HG02884 (cell line): Measurements from ENCODE around the gene LY86.
A peak's percentile ranks its signal among the peaks of the same experiment; 100 is the strongest.

ENCODE experiments used
- ATAC-seq: cut with Tn5 transposase; IDR thresholded peaks from one replicate; pipeline ENCODE4 v1.9.1; 2021; ENCODE audit warnings: mild to moderate bottlenecking, moderate library complexity; ENCODE audit not compliant: unreplicated experiment

The LY86 gene

DNA sequence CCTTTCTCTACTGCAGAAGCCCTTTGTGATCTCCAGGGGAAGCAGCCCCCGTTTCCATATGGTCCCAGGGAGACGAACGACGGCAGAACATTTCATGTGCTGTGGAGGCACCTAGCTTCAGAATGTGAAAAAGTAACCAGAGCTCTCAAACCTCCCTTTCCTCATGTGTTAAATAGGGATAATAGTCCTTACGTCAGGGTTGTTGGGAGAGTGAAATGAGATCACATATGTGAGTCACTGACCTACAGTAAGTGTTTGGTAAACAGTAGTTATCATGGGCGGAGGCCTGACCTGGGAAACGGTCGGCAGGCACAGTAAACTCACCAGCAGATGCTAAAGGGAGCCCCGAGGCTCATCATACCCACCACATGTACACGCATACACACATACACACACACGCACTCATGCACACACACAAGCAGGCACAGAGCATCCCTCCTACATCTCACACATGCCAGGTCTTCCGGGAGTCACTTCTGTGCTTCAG, 89.7 kb downstream of the LY86 start:
- ATAC-seq, result no peak

DNA sequence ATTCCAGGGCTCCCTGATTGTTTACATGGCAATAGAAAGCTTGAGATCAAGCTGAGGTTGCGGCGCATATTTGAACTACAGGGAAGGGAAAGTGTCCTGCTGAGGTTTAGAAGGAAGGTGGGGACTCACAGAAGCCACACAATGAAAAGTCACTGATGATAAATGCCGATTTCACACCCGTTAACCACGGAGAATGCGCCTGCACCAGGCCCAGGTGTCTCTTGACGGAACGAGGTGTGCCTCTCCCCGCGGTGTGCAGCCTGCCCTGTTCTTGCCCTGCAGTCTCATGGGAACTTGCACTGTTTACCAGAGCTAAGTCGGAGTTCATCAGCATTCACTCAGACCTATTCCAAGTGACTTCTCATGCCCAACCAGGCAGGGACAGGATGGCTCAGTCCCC, 90.3 kb downstream of the LY86 start:
- no peak for ATAC-seq

DNA sequence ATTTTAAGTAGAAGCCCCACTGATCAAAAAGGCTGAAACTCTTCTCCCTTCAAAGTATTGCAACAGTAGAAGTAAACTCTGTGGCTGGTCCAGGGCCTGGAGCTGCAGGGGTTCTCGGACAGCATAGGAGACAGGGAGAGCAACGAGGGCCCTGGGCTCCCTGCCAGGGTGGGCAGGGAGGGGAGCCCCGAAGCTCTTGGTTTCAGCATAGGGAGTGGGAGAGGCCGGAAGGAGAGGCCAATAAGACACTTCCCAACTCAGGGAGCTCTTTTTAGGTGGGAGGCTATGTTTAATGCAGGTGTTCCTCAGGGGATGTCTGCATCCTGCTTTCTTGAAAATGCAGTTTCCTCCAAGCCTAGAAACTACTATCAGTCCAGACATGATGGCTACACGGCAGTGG, 91.1 kb downstream of the LY86 start:
- ATAC-seq, result no peak

DNA sequence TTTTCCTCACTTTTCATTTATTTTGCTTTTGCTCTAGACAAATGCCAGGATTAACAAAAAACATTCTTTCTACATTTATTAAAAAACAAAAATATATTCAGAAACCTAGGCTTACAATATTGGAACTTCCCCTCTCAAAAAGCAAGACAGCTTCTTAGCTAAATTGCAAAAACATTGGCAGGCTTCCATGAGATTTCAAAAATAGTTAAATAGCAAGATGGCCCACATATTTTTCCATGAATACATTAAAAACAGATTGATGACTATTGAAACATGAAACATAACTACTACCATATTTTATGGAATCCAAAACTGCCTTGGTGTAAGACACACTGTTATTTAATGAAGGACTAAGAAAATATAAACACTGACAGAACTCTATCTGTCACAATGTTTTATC, 92.0 kb downstream of the LY86 start:
- ATAC-seq, result no peak

DNA sequence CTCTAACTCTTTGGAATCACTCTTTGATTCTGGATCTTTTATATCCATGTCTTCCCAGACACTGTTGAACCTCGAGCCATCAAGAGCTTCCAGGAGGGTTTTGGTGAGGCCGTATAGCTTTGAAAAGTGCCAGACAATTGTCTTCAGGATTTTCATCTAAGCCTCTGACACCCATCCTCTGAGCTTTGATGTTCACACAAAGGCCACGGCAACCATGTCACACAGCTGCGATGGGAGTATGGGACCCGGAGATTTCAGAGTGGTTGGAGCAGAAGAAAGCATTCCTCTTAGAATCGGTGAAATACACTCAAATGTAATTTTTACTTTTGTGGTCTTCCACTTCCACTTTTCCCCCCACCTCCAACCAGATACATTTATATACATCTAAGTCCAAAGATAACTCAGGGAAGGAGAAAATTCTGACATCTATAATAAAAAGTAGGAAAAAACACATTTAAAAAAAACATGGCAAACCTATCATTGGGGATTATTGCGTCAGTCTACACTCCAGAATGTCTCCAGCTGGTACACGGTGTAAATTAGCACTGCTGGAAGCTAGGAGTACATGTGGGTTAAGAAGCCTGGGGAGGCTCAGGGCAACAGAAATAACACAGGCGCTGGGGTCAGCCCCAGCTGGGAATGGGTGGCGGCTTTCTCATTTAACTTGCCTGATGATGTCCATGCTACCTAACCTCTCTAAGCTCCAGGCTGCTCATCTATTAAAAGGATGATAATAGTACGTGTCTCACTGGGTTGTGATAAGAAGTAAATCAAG, 92.7 kb downstream of the LY86 start:
- no peak for ATAC-seq

DNA sequence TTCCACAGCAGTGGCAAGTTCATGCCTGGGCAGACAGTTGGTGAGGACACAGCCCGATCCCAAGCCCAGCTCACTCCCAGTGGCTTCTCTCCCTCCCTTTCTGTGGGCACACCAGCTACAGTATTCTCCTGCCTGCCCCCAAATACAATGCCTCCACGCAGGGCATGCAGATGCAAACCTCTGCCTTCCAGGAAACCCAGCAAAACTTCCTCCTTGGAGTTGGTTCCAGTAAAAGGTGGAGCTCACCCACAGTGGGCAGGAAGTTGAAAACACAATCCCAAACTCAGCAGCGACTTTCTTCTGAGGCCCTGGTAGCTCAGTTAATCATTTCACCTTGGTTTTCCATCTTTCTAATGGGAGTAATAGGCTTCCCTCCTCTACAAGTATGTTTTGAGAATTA, 93.7 kb downstream of the LY86 start:
- ATAC-seq, result no peak

DNA sequence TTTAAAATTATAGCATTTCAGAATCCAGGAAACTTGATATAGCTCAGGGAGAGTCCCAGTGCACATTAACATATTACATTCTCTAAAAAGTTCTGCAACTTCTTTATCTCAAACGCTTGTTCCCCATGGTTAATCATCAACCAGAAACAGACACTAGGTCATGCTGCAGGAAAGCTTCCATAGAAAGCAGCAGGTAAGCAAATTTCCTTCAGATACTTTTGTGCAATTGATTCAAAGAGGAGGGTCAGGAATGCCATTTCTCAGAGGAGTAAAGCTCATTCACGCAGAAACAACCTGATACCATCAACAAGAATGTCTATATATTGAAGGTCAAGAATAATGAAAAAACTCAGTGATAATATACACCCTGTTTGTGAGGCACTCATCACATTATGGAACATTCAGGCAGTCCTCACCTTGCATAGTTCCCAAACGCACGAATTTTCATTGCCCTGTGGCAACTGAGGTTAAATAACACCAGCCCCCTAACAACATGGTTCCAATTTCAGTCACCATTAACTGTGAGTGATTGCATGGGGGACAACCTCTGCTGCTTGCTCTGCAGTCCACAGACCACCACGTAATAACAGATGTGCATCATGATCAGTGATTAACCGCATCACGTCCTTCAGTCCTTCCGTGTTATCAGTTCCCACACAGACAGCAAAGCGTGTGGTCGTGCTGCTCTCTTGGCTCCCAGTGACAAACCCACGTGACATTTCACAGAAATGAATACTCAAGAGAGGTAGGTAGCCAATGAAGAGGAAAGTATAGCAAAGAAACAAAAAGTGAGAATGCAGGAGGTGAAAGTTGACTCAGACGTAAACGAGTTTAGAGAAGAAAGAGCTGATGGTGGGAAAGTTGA, 95.7 kb downstream of the LY86 start:
- peak; percentile 77 for ATAC-seq

DNA sequence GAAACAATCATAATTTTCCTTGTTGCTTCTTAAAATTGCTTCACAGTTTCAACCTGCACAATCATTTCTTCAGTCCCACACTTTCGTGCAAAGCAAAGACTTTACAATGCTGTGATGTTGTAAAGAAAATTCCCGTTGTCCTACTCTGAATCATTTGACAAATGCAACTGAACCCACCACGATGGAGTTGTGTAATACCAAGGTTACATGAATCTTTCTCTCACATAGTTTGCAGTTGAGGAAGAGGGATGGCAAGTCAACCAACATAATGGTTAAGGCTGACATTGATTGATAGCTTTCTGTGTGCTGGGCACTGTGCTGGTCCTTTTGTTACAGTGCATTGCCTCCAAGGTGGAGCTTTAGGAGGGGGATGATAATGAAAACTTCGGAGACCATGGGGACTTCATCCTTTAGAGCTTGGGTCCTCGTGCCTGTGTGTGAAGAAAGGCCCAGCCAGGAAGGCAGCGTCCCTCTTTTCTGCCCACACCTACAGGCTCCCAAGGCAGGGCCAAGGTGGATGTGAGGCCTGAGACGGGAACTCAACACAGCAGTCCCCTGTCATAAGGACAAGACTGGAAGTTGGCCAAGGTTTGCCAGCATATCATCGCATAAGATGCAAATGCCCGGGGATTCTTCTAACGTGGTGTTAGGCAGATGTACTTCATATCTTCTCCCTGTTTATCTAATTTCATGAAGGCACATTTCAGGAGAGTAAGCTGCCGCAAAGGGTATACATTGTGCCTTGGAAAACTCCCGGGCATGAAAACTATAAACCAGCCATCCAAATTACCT, 96.9 kb downstream of the LY86 start:
- ATAC-seq, result no peak

DNA sequence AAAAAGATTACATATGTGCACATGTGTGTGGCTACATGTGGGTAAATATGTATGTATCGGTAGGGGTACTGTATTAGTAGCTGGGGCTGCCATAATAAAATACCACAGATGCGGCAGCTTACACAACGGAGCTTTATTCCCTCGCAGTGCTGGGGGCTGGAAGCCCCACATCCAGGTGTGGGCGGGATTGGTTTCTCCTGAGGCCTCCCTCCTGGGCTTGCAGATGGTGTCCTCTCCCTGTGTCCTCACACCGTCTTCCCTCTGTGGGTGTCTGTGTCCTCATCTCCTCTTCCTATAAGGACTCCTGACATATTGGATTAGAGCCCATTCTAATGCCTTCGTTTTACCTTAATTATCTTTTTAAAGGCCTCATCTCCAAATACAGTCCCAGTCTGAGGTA, 97.7 kb downstream of the LY86 start:
- ATAC-seq, result no peak

DNA sequence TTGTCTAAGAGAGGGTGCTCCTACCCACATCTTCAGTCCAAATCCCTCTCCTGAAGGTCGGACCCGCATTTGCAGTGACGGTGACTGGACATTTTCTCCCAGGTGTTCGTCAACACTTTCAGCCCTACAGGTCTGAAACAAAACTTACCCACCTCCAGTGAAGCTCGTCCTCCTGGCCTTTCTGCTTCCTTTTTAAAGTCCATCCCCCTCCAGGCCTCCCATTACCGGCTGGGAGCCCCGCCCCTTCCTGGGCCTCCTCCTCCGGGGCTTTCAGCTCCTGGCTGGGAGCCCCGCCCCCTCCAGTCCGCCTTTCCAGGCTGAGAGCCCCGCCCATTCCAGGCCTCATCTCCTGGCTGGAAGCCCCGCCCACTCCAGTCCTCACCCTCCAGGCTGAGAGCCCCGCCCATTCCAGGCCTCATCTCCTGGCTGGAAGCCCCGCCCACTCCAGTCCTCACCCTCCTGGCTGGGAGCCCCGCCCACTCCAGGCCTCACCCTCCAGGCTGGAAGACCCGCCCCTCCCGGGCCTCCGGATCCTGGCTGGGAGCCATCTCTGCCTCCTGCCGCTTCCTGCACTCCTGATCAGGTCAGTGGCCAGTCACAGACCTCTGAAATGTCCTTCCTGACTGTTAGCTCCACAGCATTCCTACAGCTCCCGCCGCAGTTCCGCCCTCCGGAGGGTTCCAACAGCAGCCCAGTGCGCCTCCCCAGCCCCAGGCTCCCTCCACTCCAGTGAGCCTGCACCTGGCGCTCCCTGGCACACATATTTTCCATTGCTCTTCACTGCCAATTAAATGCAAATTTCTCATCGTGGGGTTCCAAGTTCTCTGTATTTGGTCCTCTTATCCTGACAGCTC, 98.5 kb downstream of the LY86 start:
- ATAC-seq, result no peak

DNA sequence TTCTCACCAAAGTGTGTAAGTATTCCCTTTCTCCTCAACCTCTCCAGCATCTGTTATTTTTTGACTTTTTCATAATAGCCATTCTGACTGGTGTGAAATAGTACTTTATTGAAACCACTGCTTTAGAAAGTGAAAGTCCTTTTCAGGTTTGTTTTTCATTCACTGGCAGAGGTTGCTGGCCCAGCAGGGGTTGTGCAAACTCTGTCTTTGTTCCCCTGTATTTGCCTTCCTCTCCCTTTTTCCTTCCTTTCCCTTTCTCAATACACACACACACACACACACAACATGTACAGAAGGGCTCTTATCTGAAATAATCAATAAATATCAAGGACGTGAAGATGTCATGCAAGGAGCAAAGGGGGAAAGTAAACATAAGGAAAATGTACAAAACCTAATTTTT, 99.8 kb downstream of the LY86 start:
- ATAC-seq, result no peak

DNA sequence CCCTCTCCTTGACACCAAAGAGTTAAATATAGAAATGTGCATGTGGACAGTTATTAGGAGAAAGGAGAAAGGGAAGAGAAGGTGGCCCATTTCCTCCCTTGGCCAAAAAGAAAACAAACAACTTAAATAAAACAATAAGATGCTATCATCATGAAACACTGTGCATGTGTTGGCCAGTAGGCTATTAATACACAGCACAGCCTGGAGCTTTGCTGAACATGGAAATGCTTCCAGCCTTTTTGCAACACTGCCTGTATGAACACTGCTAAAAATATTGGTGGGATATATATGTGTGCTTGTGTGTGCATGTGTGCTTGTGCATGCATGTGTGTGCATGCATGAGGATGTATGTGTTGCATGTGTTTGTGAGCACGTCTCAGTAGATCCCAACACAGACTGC, 100.4 kb downstream of the LY86 start:
- ATAC-seq, result no peak

DNA sequence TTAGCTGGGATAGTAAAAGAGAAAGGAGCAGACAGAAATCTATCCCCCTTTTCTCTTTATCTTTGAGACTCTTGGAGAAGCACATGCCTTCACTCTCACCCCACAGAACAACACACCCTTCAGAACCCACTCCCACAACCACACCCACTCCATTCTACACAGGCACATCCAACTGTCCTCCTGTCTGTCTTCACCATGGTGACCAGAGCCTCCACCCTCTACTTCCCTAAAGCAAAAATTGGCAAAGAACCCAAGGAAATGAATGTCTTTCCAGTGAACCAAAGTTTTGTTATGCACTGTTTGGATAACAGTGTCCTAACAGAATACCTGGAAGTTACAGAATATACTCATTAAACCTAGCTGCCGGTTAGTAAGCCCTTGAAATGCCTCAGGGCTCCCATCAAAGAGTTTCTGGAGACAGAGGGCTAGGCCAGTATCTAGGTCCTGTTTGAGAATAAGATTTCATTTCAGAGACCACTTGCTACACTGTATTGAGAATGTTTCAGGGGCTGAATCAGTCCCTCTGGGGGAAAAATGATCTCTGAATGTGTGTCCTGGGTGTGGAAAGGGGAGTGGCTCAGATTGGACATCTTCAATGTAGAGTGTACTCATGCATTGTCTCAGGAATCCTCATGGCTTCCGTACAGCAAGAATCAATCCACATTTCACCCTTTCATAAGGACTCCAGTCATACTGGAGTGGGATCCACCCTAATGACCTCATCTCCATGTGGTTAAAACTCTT, 101.1 kb downstream of the LY86 start:
- ATAC-seq, result no peak

DNA sequence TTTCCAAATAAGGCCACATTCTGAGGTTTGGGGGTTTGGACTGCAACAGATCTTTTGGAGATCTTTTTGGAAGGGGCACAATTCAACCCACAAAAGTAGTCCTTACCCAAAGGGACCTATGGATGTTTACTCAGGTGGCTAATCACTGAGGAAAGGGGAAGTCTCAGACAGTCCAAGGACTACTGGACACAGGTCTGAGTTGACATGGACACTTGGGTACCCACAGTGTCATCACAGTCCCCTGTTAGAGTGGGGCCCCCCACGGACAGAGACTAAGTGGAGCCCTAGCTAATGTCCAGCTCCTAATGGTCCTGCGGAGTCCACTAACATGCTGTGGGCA, 101.6 kb downstream of the LY86 start:
- ATAC-seq, result no peak

DNA sequence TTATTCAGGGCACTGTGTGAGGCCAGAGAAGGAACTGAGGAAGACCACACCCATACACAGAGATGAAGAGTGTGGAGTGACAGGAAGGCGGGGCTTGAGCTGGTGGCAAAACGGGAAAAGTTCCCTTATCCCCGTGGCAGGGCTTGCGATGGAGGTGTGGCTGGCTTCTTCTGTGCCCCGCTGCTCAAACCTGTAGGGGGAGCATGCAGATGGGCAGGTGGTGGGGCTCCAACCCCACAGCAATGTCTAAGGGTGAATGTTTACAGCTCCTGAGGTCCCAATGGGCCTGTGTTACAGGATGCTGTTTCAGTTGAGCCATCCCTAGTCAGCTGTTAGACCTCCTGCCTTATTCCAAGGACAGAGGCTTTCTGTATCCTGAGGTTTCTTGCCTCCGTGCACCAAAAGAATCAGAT, 105.9 kb downstream of the LY86 start:
- no peak for ATAC-seq

DNA sequence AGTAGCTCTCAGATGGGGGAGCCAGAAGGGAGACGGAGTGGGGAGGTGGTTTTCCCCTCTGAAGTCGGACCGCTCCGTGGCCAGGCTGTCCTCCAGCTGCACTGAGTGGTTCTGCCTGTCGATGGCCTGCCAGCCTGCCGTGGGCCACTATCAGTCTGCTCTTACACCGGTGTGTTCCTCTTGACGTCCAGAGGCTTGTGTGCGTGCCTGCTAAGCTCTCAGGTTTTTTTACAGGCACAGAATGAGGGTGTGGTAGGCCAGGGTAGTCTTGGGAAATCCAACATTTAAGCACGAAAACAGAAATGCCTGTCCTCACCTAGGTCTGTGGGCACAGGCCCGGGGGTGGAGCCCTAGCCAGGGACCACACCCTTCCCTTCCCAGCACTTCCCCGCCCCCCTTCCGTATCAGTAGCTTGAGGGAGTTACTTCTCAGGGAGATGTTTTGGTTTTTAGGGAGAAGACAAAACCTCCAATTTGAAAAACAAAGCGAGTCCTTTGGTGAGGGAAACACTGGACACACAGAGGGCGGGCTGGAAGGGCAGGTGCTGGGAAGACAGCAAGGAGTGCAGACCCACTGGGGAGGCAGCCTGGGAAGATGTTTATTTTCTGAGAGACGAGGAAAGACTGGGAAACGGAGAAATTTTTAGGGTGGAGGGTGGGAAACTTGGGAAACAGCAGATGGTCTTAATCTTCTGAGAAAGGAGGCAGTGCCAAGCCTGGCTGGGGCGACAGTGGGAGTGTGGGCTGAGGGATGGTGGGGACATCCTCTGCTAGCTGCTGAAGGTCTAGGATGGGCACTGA, 106.5 kb downstream of the LY86 start:
- ATAC-seq, result no peak

DNA sequence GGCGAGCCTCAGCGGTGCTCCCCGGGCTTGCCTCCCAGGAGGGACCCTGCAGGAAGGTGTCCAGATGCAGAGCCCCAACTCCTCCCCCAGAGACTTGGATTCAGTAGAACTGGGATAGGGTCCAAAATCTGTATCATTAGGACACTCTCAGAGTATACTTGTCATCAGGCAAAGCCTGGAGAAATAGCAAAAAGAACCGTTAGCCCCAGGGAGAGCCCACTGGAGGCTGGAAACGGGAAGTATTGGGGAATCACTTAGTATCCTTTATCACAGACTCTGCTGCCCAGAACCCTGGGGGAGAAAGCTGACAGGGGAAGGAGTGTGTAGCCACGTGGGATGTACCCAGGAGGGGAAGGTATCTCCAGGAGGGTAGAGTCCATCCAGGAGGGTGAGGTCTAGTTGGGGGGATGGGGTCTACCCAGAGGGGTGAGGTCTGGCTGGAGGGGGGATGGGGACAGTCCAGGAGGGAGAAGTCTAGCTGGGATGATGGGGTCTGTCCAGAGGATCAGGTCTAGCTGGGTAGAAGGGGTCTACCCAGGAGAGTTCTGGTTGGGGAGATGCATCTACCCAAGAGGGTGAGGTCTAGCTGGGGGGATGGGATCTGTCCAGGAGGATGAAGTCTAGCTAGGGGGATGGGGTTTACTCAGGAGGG, 107.2 kb downstream of the LY86 start:
- no peak for ATAC-seq

DNA sequence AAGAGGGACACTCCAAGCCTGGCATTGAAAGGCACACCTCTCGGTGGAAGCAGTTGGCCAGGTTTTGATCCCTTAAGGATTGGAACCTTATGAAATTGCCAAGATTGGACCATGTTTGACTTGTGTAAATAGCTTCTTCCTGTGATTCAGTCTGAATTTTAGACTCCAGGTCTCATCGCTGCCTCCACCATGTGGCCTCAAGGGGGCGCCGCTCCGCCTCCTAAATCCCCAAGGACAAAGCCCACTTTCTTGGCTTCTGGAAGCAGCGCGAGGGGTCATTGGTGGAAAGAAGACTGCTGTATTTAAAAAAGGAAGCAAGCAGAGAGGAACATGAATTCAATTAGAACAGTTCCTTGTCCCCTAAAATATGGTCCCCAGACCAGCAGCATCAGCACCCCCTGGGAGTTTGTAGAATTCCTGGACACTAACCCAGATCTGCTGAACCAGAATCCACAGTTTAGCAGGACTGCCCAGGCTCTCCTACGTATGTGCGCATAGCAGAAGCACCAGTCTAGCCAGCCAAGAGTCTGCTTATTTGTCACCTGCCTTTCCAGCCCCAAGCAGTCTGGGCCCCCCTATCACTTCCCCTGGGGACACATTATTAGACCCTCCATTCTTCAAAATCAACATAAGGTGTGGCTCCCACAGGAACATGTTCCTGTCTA, 108.5 kb downstream of the LY86 start:
- ATAC-seq, result no peak
